ENCODE data around the gene IL16. TPM values are rescaled to one million over a fixed set of nuclear protein-coding genes. Genes with fewer than 3 reads are reported as not detected.

Gene IL16
- under 0.01 and 0.18 TPM in 2 replicates for total RNA-seq

DNA sequence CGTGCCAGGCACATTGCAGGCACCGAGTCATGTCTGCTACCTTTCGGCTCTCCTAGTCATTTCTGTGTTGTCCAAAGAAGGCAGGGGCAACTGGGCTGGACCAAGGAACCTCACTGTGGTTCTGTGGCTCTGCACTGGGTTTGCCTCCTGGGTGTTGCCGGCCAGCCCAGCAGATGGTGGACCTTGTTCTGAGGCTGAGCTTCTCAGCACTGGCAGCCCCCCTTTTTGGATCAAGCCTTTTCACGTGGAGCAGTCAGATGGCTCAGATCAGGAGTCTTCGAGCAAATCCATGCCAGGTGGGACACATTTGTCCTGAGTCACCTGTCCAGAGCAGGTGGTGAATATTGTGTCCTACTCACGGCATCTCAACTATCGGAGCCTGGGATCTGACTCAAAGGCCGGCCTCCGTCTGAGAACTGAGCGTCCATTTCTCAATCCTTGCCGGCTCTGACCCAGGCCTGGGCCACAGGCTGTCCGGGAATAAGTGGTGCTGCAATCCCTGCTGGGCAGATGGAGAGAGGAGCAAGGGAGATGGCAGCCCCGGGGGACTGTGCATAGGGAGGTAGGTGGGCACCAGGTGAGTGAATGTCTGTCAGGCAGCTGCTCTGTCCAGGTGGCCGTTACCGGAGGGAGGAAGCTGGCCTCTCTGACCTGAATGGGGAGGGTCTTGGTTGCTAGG, at the start of gene IL16:
IL16 (plus strand) TSS at position 304 of the 679 bp plus-strand sequence. CDS start 28,521 bp downstream, outside the sequence.

DNA sequence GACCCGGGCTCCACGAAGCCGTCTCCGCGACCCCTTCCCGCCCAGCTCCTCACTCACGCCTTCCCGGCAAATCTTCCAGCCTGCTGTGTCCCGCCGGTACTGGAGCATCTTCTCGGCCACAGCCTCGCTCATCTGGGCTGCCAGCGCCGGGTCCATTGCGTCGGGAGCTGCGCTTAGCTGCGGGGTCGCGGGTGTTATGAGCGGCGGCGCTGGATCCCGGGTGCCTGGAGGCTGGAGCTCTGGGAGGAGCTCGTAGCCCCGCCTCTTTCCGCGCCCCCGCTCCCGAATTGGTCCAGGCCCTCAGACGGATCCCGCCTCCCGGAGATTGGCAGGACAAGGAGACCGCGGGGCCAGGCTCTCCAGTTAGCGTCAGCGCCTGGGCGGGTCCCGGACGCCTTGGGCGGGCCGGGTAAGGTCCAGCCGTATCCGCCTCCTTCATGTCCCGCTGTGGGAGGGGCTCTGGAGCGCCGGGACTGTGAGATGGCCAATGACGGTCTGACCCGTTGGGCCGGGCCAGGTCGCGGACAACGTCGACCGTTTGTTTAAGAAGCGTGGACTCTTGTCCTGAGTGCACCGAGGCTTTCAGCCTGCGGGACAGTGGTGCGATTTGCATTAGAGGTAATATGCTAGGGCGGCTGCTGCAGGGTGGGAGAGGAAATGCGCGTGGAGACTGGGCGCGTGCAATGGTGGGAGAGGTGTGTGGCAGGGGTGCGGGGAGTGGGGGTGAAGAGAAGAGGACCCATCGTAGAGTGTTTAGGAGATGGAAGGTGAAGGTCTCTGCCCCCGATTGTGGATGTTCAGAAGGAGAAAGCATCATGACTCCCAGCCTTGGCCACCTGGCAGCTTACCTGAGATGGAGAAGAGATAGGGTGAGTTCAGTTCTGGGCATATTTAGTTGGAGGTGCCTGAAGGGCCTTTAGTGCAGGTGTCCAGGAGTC, 127.5 kb downstream of the IL16 start, which contains the start of gene STARD5:
STARD5 (minus strand) TSS at position 198 of the 938 bp plus-strand sequence; CDS start at position 156, 42 bp downstream.

Other genes starting within 250 kb of the IL16 start
- gene MESD, start 207.1 kb upstream of the IL16 start, total RNA-seq: 21.0 and 21.8 TPM in 2 replicates
- 8.1 and 11.7 TPM in 2 replicates for gene TLNRD1, start 196.0 kb upstream of the IL16 start, total RNA-seq
- not detected in 2 replicates for gene CFAP161, start 62.6 kb upstream of the IL16 start, total RNA-seq
- 12.1 and 16.8 TPM in 2 replicates for gene STARD5, start 127.3 kb downstream of the IL16 start, total RNA-seq
- not detected in 2 replicates for gene TMC3, start 177.3 kb downstream of the IL16 start, total RNA-seq

All from myometrial cell (primary cell).